B cell (primary cell): ENCODE results near the gene MYH15. TPM values are rescaled to one million over a fixed set of nuclear protein-coding genes. Genes with fewer than 3 reads are reported as not detected.

Source experiments
- ATAC-seq: fragments of 200-7000 bp; cut with Tn5 transposase; one replicate; pipeline ENCODE4 v1.10.0; 2021; ENCODE audit warnings: low read depth, mild to moderate bottlenecking, moderate number of reproducible peaks, moderate library complexity
- CTCF ChIA-PET: fragments of 350-600 bp; sonication (Branson Sonifier 250); formaldehyde crosslinking; loops from one replicate; lab custom pipeline; 2021; ENCODE audit warnings: antibody characterized with exemption, inconsistent platforms; lab: Charles Lee
- POLR2A ChIA-PET: fragments of 350-600 bp; sonication (Branson Sonifier 250); formaldehyde crosslinking; loops from one replicate; lab custom pipeline; 2021; ENCODE audit warnings: antibody characterized with exemption; lab: Charles Lee
- DNase-seq: peaks from one replicate; pipeline ENCODE4 v3.0.0; 2013
- H2AFZ ChIP-seq: 2 replicates; pipeline ENCODE4 v1.6.1; 2012; ENCODE audit warnings: mild to moderate bottlenecking, low read depth, low read length; ENCODE audit not compliant: insufficient read depth, poor library complexity, severe bottlenecking
- H3K27ac ChIP-seq, 2 donors: 1 replicate in 1 of 2; 2 replicates in 1 of 2; pipeline ENCODE4 v1.5.1; 2012 to 2013; ENCODE audit warnings: low read length in 2 of 2, mild to moderate bottlenecking in 2 of 2, moderate library complexity in 1 of 2
- H3K27me3 ChIP-seq, 4 experiments: fragments of 200-600 bp in 1 of 4; sonication (generic) in 1 of 4; replicated peaks in 1 of 4; 1 replicate in 2 of 4; 2 replicates in 2 of 4; pipeline versions ENCODE4 v1.6.1 to v1.7.0; 2013 to 2016; ENCODE audit warnings: low read length in 3 of 4, mild to moderate bottlenecking in 2 of 4, mixed read lengths in 1 of 4, moderate library complexity in 1 of 4; ENCODE audit not compliant: insufficient read depth in 4 of 4, control insufficient read depth in 3 of 4; ENCODE audit errors: control extremely low read depth in 1 of 4
- H3K36me3 ChIP-seq, 2 experiments: replicated peaks in 1 of 2; 1 replicate in 1 of 2; 2 replicates in 1 of 2; pipeline versions ENCODE4 v1.6.1 to v1.7.1; 2013; ENCODE audit warnings: low read length in 1 of 2; ENCODE audit not compliant: insufficient read depth in 2 of 2, control insufficient read depth in 1 of 2; ENCODE audit errors: control extremely low read depth in 1 of 2, extremely low read depth in 1 of 2
- H3K4me1 ChIP-seq, 2 donors: fragments of 200-600 bp in 1 of 2; sonication (generic) in 1 of 2; 1 replicate in 1 of 2; 2 replicates in 1 of 2; pipeline versions ENCODE4 v1.5.1 to v1.6.1; 2013 to 2017; ENCODE audit warnings: low read length in 2 of 2; ENCODE audit not compliant: control insufficient read depth in 2 of 2, insufficient read depth in 2 of 2
- H3K4me2 ChIP-seq: replicated peaks from 2 replicates; pipeline ENCODE3; 2012; ENCODE audit warnings: mild to moderate bottlenecking, low read depth, low read length; ENCODE audit not compliant: poor library complexity, severe bottlenecking
- H3K4me3 ChIP-seq, 5 experiments: fragments of 200-600 bp in 1 of 5; sonication (generic) in 1 of 5; 1 replicate in 3 of 5; 2 replicates in 2 of 5; pipeline versions ENCODE4 v1.5.1 to v1.7.0; 2011 to 2016; ENCODE audit warnings: low read length in 4 of 5, mild to moderate bottlenecking in 4 of 5, low read depth in 2 of 5, control low read depth in 1 of 5, moderate library complexity in 1 of 5; ENCODE audit not compliant: insufficient read depth in 1 of 5; ENCODE audit errors: control extremely low read depth in 1 of 5, extremely low read depth in 1 of 5
- H3K79me2 ChIP-seq: fragments of 200-600 bp; sonication (generic); one replicate; pipeline ENCODE4 v1.6.0; 2016; ENCODE audit warnings: low read length; ENCODE audit not compliant: control insufficient read depth, insufficient read depth
- H3K9ac ChIP-seq: fragments of 200-600 bp; sonication (generic); 2 replicates; pipeline ENCODE4 v1.6.1; 2017; ENCODE audit warnings: mild to moderate bottlenecking, low read length, moderate library complexity
- H3K9me3 ChIP-seq, 3 donors: one replicate each; pipeline versions ENCODE4 v1.6.1 to v1.7.1; 2013; ENCODE audit warnings: low read length in 2 of 3; ENCODE audit not compliant: control insufficient read depth in 2 of 3, insufficient read depth in 1 of 3; ENCODE audit errors: control extremely low read depth in 1 of 3
- H4K20me1 ChIP-seq: 2 replicates; pipeline ENCODE4 v1.6.0; 2012; ENCODE audit warnings: mild to moderate bottlenecking, low read length; ENCODE audit not compliant: insufficient read depth, control insufficient read depth, poor library complexity, severe bottlenecking
- H3K27ac Mint-ChIP-seq: one replicate; pipeline ENCODE4 v1.8.0; 2021; ENCODE audit warnings: mixed read lengths
- H3K27me3 Mint-ChIP-seq: one replicate; pipeline ENCODE4 v1.8.0; 2021; ENCODE audit warnings: mixed read lengths
- H3K4me1 Mint-ChIP-seq: one replicate; pipeline ENCODE4 v1.8.0; 2021; ENCODE audit warnings: mixed read lengths
- H3K4me3 Mint-ChIP-seq: one replicate; pipeline ENCODE4 v1.8.0; 2021; ENCODE audit warnings: mixed read lengths
- H3K9me3 Mint-ChIP-seq: one replicate; pipeline ENCODE4 v1.8.0; 2022; ENCODE audit warnings: mixed read lengths; ENCODE audit not compliant: insufficient read depth
- EZH2 ChIP-seq: IDR thresholded peaks from 2 replicates; pipeline ENCODE4 v1.6.1; 2012; ENCODE audit warnings: borderline replicate concordance, low read depth, mild to moderate bottlenecking, moderate library complexity, low read length; ENCODE audit not compliant: insufficient read depth, poor library complexity, severe bottlenecking
- WGBS: methylation state at CpG from one replicate; pipeline ENCODE4 v1.1.5; 2013; ENCODE audit warnings: missing lambda C conversion rate; ENCODE audit not compliant: insufficient coverage; 5-methylcytosine and 5-hydroxymethylcytosine counted together
- intact Hi-C: fragments of 100-400 bp; cut with micrococcal nuclease; formaldehyde crosslinking; loops from one replicate; pipeline ENCODE4 v1.10.0; 2022
- polyA plus RNA-seq: library from polyadenylated mRNA; depleted of rRNA; stranded (reverse); fragments of >200 nt; gene quantifications from 2 replicates; pipeline ENCODE4 v1.2.3, GENCODE V29; 2012
- total RNA-seq, 2 donors: library from RNA; stranded (reverse); fragments of 120-200 nt in 1 of 2; gene quantifications; 1 replicate in 1 of 2; 2 replicates in 1 of 2; pipeline versions ENCODE4 v1.2.3 to v1.2.4, GENCODE V29; 2013 to 2022
- TF ChIP-seq, protein P1 (sequence below): fragments of 200-600 bp; IDR thresholded peaks from one replicate; pipeline ENCODE4 v1.8.0; 2022; ENCODE audit warnings: antibody characterized with exemption, mild to moderate bottlenecking

Gene MYH15
- total and polyA plus RNA-seq, 2 donors (not counting 1 experiment from before 2014, with no cell fraction given), result 0.06 TPM; not detected in 1

DNA sequence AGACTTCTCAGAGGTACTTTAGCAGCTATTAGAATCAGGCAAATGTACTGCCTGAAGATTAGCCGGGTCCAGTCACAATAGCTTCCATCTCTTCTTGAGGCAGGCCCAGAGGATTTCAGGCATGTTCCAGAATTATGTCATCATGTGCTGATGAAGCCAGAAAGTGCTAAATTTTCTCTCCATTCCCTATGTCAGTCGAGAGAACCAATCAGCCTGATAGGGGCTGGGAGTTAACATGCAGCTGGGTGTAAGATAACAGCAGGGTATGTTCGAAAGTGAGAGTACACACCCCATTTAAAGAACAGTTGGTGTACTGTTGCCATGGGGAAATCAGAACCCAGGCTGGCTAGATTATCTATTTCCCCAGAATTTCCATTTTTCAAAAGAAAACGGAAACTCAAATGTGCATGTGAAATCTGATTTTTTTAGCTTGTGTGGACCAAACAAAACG is 48.7 kb downstream of the MYH15 start:
- no peak overlapping the region for H3K4me3 Mint-ChIP-seq
- CTCF ChIA-PET, result no interaction called here
- H3K4me2 ChIP-seq, result peak overlapping the region; percentile 13
- no peak overlapping the region for H3K27ac ChIP-seq
- no peaks in the 10 kb centered on the region for H3K9me3 ChIP-seq
- H2AFZ ChIP-seq, result no peak overlapping the region
- POLR2A ChIA-PET, result no interaction called here
- no peaks in the 10 kb centered on the region for H3K36me3 ChIP-seq
- H3K27me3 Mint-ChIP-seq, result no peaks in the 10 kb centered on the region
- no peak overlapping the region for H3K9ac ChIP-seq
- H3K4me1 ChIP-seq, result peaks cover 4% of the 10 kb centered on the region in 2 donors
- no peaks in the 10 kb centered on the region for H3K79me2 ChIP-seq
- H3K27me3 ChIP-seq, result no peaks in the 10 kb centered on the region
- peaks cover 7% of the 10 kb centered on the region for H3K4me1 Mint-ChIP-seq
- intact Hi-C loops, result no loop called here
- H4K20me1 ChIP-seq, result no peaks in the 10 kb centered on the region
- TF ChIP-seq, protein P1, sequence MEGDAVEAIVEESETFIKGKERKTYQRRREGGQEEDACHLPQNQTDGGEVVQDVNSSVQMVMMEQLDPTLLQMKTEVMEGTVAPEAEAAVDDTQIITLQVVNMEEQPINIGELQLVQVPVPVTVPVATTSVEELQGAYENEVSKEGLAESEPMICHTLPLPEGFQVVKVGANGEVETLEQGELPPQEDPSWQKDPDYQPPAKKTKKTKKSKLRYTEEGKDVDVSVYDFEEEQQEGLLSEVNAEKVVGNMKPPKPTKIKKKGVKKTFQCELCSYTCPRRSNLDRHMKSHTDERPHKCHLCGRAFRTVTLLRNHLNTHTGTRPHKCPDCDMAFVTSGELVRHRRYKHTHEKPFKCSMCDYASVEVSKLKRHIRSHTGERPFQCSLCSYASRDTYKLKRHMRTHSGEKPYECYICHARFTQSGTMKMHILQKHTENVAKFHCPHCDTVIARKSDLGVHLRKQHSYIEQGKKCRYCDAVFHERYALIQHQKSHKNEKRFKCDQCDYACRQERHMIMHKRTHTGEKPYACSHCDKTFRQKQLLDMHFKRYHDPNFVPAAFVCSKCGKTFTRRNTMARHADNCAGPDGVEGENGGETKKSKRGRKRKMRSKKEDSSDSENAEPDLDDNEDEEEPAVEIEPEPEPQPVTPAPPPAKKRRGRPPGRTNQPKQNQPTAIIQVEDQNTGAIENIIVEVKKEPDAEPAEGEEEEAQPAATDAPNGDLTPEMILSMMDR, result no peak
- TF ChIP-seq EZH2, result no peak
- DNase-seq (no peak), ATAC-seq (no peak)
- no peaks in the 10 kb centered on the region for H3K9me3 Mint-ChIP-seq
- 80% methylated on average over 2 of the region's 5 CpGs for WGBS
- H3K4me3 ChIP-seq, result no peak overlapping the region
- no peak overlapping the region for H3K27ac Mint-ChIP-seq

DNA sequence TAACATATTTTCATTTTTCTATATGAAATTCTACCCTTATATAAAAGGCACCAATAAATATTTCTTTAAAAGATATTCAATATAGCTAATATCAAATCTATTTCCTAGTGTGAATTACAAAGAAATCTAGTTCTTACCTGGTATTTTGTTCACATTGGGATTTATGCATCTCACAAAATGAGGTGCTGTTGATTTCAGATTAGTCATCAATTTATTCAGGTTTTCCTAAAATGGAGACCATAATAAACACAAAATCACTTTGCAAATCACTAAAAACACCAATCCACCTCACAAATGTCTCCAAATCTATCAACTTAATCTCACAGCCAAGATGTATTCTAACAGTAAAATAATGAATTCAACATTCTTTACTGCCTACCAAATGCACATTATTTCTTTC is 51.2 kb downstream of the MYH15 start:
- H3K4me3 Mint-ChIP-seq, result no peak overlapping the region
- H3K27ac Mint-ChIP-seq, result no peak overlapping the region
- POLR2A ChIA-PET, result no interaction called here
- Histone ChIP-seq H3K4me2 (no peak overlapping the region), H3K4me3 (no peak overlapping the region), H3K4me1 (peaks cover 4% of the 10 kb centered on the region in 2 donors), H4K20me1 (no peaks in the 10 kb centered on the region), H3K9me3 (no peaks in the 10 kb centered on the region), H3K27ac (no peak overlapping the region), H3K27me3 (no peaks in the 10 kb centered on the region), H2AFZ (no peak overlapping the region), H3K36me3 (no peaks in the 10 kb centered on the region), H3K79me2 (no peaks in the 10 kb centered on the region), H3K9ac (no peak overlapping the region)
- DNase-seq (no peak), ATAC-seq (no peak)
- H3K9me3 Mint-ChIP-seq, result no peaks in the 10 kb centered on the region
- H3K27me3 Mint-ChIP-seq, result no peaks in the 10 kb centered on the region
- CTCF ChIA-PET, result interaction anchor here (3.5 kb wide), 1 partner anchor 19 kb away, joined by 16 read pairs; no protein-coding TSS in a partner anchor
- TF ChIP-seq EZH2, result no peak
- TF ChIP-seq, protein P1, result no peak
- intact Hi-C loops, result no loop called here
- H3K4me1 Mint-ChIP-seq, result peaks cover 7% of the 10 kb centered on the region
